GM18870 (cell line): ENCODE data around the gene CHDH.

ENCODE experiments used
- ATAC-seq: cut with Tn5 transposase; IDR thresholded peaks from one replicate; pipeline ENCODE4 v1.9.1; 2021; ENCODE audit warnings: moderate library complexity; ENCODE audit not compliant: unreplicated experiment

Gene CHDH, protein sequence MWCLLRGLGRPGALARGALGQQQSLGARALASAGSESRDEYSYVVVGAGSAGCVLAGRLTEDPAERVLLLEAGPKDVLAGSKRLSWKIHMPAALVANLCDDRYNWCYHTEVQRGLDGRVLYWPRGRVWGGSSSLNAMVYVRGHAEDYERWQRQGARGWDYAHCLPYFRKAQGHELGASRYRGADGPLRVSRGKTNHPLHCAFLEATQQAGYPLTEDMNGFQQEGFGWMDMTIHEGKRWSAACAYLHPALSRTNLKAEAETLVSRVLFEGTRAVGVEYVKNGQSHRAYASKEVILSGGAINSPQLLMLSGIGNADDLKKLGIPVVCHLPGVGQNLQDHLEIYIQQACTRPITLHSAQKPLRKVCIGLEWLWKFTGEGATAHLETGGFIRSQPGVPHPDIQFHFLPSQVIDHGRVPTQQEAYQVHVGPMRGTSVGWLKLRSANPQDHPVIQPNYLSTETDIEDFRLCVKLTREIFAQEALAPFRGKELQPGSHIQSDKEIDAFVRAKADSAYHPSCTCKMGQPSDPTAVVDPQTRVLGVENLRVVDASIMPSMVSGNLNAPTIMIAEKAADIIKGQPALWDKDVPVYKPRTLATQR

DNA sequence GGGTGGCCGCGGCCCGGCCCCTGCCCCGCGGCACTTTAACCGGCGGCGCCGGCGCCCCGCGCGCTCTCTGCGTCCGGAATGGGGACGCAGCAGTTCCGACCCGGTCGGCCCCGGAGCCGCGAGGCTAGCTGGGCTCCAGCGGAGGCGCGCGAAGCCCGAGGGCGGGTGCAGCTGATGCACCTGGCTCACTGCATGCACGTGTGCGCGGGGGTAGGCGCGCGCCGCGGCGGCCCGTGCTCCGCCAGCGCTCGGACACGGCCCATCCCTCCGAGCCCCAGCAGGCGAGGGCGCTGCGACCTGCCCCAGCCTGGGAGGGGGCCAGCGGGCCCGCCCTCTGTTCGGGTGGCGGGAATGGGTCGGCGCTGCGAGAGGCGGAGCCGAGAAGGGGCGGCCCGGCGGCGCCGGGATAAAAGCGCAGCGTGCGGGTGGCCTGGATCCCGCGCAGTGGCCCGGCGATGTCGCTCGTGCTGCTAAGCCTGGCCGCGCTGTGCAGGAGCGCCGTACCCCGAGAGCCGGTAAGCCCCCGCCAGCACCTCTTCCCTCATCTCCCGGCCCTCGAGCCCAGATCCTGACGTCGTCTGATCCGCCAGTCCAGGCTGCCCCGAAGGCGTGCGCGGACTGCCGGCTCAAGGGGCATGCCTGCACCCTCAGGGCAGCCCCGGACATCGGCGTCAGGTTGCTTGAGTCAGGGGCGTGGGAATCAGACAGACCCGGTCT lies at the start of gene CHDH, which contains the start of gene IL17RB:
TSS of gene CHDH (minus strand) at position 286 of the 717 bp plus-strand sequence. CDS start 22,411 bp downstream, outside the sequence.
TSS of gene IL17RB (plus strand) at position 435 of the 717 bp plus-strand sequence. CDS start at position 456, 21 bp downstream.
- no peak for ATAC-seq

DNA sequence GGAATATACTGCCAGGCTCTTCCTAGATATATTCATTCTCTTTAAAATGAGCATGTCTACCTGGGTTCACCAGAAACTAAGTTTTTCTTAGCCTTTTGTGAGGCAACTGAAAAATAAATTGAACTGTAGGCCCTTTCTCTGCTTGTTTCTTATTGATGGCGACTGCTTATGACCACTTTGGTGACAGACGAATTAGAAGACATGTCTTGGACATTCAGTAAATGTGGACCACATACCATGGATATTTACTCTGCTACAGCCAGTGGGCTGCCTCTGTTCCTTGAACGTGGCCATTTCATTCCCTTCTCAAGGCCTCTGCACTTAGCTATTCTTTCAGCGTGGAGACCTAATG lies 46.0 kb upstream of the CHDH start:
- no peak for ATAC-seq

DNA sequence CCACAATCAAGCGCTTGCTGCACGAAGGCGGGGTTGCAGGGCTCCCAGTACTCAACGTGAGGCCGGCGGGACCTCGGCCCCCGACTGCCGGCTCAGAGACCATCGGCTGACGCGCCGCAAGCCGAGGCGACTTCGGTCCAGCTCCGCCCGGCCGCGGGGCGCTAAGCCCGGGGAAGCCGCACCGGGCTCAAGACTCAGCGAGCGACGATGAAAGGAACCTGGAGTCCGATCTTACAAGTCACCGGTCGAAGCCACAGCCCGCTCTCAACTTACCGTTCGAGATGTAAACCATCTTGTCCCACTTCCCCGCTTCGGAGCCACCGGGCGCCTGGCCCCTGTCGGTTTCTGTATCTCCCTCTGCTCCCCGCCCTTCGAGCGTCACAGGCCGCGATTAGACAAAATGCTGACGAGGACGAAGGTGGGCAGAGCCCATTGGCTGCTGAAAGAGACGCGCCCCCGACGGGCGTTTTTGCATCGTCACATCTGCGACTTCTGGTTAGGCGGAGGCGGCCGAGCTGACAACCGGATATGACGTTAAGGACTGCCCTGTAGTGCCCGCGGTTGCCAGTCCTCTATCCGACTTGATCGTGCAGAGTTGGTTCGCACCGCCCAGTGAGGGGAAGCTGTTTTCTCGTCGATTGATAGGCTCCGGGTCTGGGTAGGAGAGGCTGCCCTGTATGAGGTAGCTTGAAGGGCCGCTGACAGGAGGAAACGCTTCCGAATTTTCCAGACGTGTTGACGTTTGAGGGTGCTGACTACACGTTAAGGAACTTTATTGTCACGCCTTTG lies 45.5 kb upstream of the CHDH start, which contains the start of gene SELENOK:
TSS of gene SELENOK (minus strand) at position 363 of the 789 bp plus-strand sequence.
- ATAC-seq: peak; percentile 92

- ATAC-seq: no peak
Observed at GRCh38 chr3:53890726-53891475, 44.7 kb upstream of the CHDH start.

- no peak for ATAC-seq
Observed at GRCh38 chr3:53888232-53888631, 42.0 kb upstream of the CHDH start.

DNA sequence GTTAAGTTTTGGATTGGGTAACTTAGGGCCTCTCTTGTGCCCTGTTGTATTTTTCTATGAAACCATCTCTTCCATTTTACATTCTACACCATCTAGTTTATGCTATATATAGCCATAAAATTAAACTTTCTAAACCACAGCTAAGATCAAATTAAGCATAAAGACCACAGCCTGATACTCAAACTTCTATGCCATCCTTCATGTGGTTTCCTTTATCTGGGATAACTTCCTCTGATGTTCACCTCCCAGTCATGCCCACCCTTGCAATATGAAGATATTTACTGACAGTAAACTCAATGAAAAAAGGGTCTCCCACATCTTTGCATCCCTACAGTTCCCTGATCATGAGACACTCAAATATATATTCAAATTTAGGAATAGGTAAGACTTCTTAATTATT lies 41.2 kb upstream of the CHDH start:
- ATAC-seq: no peak

- no peak for ATAC-seq
Observed at GRCh38 chr3:53885239-53885638, 39.0 kb upstream of the CHDH start.

- no peak for ATAC-seq
Observed at GRCh38 chr3:53884623-53885022, 38.4 kb upstream of the CHDH start.

DNA sequence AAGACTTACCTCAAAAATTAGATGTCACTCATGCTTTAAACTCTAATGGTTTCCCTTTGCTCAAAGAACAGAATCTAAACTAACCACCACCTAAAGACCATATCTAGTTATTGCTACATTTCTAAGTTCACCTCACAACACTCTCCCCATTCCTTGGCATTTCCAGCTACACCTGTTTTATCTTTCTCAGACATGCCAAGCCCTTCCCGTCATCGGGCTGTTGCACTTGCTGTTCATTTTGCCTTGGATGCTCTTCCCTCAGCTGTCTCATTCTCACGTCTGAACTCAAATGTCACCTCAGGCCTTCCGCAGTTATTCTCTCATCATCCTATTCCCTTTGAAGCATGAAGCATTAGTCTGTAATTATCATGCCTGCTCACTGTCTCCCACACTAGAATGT lies 36.8 kb upstream of the CHDH start:
- no peak for ATAC-seq

GRCh38 chr3:53881691-53882593 lies 35.7 kb upstream of the CHDH start, which contains the start of gene ACTR8:
Gene ACTR8, minus strand, starts transcription at chr3:53882152. Its CDS starts 51 bp downstream, at chr3:53882101.
- peak; percentile 55 for ATAC-seq

GRCh38 chr3:53880396-53881345 lies 34.5 kb upstream of the CHDH start:
- ATAC-seq: no peak

DNA sequence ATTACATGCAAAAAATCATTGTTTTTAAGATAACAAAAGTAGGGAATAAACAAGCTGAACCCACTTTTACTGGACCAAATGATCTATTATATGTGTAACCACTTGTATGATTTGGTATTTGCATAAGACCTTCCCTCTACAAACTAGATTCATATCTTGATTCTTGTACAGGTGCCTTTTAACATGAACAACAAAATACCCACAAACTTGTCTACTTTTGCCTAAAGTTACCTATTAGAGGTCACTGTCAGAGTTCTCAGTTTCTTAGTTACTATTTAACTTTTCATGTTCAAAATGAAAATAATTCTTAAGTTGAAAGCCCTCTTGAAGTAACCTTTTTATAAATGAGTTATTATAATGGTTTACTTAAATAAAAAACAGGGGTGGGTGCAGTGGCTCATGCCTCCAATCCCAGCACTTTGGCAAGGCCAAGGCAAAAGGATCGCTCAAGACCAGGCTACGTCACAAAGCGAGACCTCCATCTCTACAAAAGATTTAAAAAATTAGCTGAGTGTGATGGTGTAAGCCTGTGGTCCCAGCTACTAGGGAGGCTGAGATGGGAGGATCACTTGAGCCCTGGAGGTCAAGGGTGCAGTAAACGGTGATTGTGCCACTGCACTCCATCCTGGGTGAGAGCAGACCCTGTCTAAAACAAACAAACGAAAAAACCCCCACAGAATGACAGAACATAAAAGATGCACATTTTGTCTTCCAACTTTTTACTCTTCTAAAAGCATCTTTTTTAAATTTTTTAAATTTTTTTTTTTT lies 19.7 kb upstream of the CHDH start:
- ATAC-seq: no peak

DNA sequence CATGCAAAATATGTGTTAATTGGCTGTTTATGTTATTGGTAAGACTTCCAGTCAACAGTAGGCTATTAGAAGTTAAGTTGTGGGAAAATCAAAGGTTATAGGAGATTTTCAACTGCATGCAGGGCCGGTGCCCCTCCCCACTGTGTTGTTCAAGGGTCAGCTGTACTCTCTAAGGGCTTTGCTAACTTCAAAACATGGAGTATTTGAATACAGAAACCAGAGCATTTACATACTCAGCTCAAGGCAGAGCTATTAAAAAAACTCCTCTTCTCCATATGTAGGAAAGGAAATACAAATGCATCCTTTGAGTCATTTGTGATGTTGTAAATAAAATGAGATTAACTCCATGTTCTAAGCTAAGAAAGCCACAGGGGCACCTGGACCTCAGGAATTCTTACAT lies 16.9 kb upstream of the CHDH start:
- ATAC-seq: no peak

DNA sequence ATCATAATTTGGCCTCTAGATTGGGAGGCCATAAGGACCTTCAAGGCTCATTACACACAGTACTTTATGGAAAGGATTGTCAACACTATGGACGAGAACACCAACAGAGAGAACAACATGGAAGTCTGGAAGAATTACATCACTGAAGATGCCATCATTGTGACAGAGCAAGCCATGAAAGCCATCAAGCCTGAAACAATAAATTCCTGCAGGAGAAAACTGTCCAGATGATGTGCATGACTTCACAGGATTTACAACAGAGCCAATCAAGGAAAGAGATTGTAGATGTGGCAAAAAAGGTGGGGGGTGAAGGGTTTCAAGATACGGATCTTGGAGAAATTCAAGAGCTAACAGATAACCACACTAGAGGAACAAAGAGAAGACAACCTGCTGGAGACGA lies 16.0 kb upstream of the CHDH start:
- no peak for ATAC-seq

DNA sequence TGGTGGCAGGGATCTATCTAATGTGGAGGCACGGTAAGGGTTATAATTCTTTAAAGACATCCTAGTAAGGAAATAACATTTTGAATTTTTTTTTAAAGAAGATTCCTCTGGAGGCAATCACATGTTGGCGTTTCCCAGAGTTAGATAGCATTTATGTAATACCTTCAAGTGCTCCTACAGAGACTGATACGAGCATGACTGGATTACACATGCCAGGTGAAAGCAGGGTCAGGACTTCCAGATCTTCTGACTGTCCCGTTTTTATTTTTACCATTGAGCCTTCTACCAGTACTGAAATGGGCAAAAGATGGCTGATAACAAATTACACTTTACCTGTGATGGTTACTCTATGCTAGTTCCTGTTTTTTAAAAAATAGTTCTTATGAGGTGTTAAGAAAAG lies 14.0 kb upstream of the CHDH start:
- no peak for ATAC-seq

DNA sequence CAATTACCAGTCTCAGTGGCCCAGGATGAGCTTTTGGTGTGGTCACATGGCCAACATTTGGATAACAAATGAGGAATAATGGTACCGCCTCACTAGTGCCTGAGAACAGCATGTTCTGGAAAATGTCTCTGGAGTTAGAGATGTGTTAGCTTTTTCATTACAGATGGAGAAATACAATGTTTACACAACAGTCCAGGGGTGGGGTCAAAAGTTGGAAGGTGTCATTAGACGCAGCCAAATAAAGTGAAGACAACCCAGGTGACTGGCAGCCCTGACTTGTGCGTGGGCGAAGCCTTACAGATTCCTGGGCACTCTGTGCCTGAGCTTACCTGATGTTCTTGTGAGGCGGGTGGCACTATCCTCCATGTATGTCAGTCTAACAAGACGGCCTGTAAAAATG lies 13.0 kb upstream of the CHDH start:
- no peak for ATAC-seq

DNA sequence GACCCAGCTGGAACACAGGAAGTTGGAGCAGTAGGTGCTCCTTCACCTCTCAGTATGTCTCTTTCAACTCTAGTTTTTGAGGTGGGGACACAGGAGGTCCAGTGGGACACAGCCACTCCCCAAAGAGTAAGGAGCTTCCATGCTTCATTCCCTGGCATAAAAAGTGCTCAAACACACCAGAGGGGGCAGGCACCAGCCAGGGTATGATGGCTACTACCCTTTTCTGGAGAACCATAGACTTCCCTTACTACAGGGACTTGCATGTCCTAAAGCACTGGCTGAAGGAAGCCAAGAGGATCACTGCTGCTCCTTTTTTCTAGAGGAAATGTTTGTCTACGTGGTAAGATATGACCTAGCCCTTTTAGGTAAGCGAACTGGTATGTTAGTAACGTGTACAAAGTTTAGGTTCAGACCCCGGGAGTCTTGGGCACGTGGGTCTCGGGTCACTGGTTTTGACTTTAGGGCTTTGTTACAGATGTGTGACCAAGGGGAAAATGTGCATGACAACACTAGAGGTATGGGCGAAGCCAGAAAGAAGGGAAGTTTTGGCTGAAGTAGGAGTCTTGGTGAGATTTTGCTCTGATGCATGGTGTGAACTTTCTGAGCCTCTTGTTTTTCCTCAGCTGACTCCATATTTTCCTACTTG lies 12.0 kb upstream of the CHDH start:
- ATAC-seq: no peak
